B cell (primary cell): ENCODE results near the gene DEGS1. TPM values are rescaled to one million over a fixed set of nuclear protein-coding genes. Genes with fewer than 3 reads are reported as not detected.

Source experiments
- ATAC-seq: fragments of 200-7000 bp; cut with Tn5 transposase; one replicate; pipeline ENCODE4 v1.10.0; 2021; ENCODE audit warnings: low read depth, mild to moderate bottlenecking, moderate number of reproducible peaks, moderate library complexity
- CTCF ChIA-PET: fragments of 350-600 bp; sonication (Branson Sonifier 250); formaldehyde crosslinking; loops from one replicate; lab custom pipeline; 2021; ENCODE audit warnings: antibody characterized with exemption, inconsistent platforms; lab: Charles Lee
- POLR2A ChIA-PET: fragments of 350-600 bp; sonication (Branson Sonifier 250); formaldehyde crosslinking; loops from one replicate; lab custom pipeline; 2021; ENCODE audit warnings: antibody characterized with exemption; lab: Charles Lee
- DNase-seq: peaks from one replicate; pipeline ENCODE4 v3.0.0; 2013
- H2AFZ ChIP-seq: 2 replicates; pipeline ENCODE4 v1.6.1; 2012; ENCODE audit warnings: mild to moderate bottlenecking, low read depth, low read length; ENCODE audit not compliant: insufficient read depth, poor library complexity, severe bottlenecking
- H3K27ac ChIP-seq, 2 donors: 1 replicate in 1 of 2; 2 replicates in 1 of 2; pipeline ENCODE4 v1.5.1; 2012 to 2013; ENCODE audit warnings: low read length in 2 of 2, mild to moderate bottlenecking in 2 of 2, moderate library complexity in 1 of 2
- H3K27me3 ChIP-seq, 4 experiments: fragments of 200-600 bp in 1 of 4; sonication (generic) in 1 of 4; replicated peaks in 1 of 4; 1 replicate in 2 of 4; 2 replicates in 2 of 4; pipeline versions ENCODE4 v1.6.1 to v1.7.0; 2013 to 2016; ENCODE audit warnings: low read length in 3 of 4, mild to moderate bottlenecking in 2 of 4, mixed read lengths in 1 of 4, moderate library complexity in 1 of 4; ENCODE audit not compliant: insufficient read depth in 4 of 4, control insufficient read depth in 3 of 4; ENCODE audit errors: control extremely low read depth in 1 of 4
- H3K36me3 ChIP-seq, 2 experiments: replicated peaks in 1 of 2; 1 replicate in 1 of 2; 2 replicates in 1 of 2; pipeline versions ENCODE4 v1.6.1 to v1.7.1; 2013; ENCODE audit warnings: low read length in 1 of 2; ENCODE audit not compliant: insufficient read depth in 2 of 2, control insufficient read depth in 1 of 2; ENCODE audit errors: control extremely low read depth in 1 of 2, extremely low read depth in 1 of 2
- H3K4me1 ChIP-seq, 2 donors: fragments of 200-600 bp in 1 of 2; sonication (generic) in 1 of 2; 1 replicate in 1 of 2; 2 replicates in 1 of 2; pipeline versions ENCODE4 v1.5.1 to v1.6.1; 2013 to 2017; ENCODE audit warnings: low read length in 2 of 2; ENCODE audit not compliant: control insufficient read depth in 2 of 2, insufficient read depth in 2 of 2
- H3K4me2 ChIP-seq: replicated peaks from 2 replicates; pipeline ENCODE3; 2012; ENCODE audit warnings: mild to moderate bottlenecking, low read depth, low read length; ENCODE audit not compliant: poor library complexity, severe bottlenecking
- H3K4me3 ChIP-seq, 5 experiments: fragments of 200-600 bp in 1 of 5; sonication (generic) in 1 of 5; 1 replicate in 3 of 5; 2 replicates in 2 of 5; pipeline versions ENCODE4 v1.5.1 to v1.7.0; 2011 to 2016; ENCODE audit warnings: low read length in 4 of 5, mild to moderate bottlenecking in 4 of 5, low read depth in 2 of 5, control low read depth in 1 of 5, moderate library complexity in 1 of 5; ENCODE audit not compliant: insufficient read depth in 1 of 5; ENCODE audit errors: control extremely low read depth in 1 of 5, extremely low read depth in 1 of 5
- H3K79me2 ChIP-seq: fragments of 200-600 bp; sonication (generic); one replicate; pipeline ENCODE4 v1.6.0; 2016; ENCODE audit warnings: low read length; ENCODE audit not compliant: control insufficient read depth, insufficient read depth
- H3K9ac ChIP-seq: fragments of 200-600 bp; sonication (generic); 2 replicates; pipeline ENCODE4 v1.6.1; 2017; ENCODE audit warnings: mild to moderate bottlenecking, low read length, moderate library complexity
- H3K9me3 ChIP-seq, 3 donors: one replicate each; pipeline versions ENCODE4 v1.6.1 to v1.7.1; 2013; ENCODE audit warnings: low read length in 2 of 3; ENCODE audit not compliant: control insufficient read depth in 2 of 3, insufficient read depth in 1 of 3; ENCODE audit errors: control extremely low read depth in 1 of 3
- H4K20me1 ChIP-seq: 2 replicates; pipeline ENCODE4 v1.6.0; 2012; ENCODE audit warnings: mild to moderate bottlenecking, low read length; ENCODE audit not compliant: insufficient read depth, control insufficient read depth, poor library complexity, severe bottlenecking
- H3K27ac Mint-ChIP-seq: one replicate; pipeline ENCODE4 v1.8.0; 2021; ENCODE audit warnings: mixed read lengths
- H3K27me3 Mint-ChIP-seq: one replicate; pipeline ENCODE4 v1.8.0; 2021; ENCODE audit warnings: mixed read lengths
- H3K4me1 Mint-ChIP-seq: one replicate; pipeline ENCODE4 v1.8.0; 2021; ENCODE audit warnings: mixed read lengths
- H3K4me3 Mint-ChIP-seq: one replicate; pipeline ENCODE4 v1.8.0; 2021; ENCODE audit warnings: mixed read lengths
- H3K9me3 Mint-ChIP-seq: one replicate; pipeline ENCODE4 v1.8.0; 2022; ENCODE audit warnings: mixed read lengths; ENCODE audit not compliant: insufficient read depth
- CTCF ChIP-seq: fragments of 200-600 bp; IDR thresholded peaks from one replicate; pipeline ENCODE4 v1.8.0; 2022; ENCODE audit warnings: antibody characterized with exemption, mild to moderate bottlenecking
- EZH2 ChIP-seq: IDR thresholded peaks from 2 replicates; pipeline ENCODE4 v1.6.1; 2012; ENCODE audit warnings: borderline replicate concordance, low read depth, mild to moderate bottlenecking, moderate library complexity, low read length; ENCODE audit not compliant: insufficient read depth, poor library complexity, severe bottlenecking
- WGBS: methylation state at CpG from one replicate; pipeline ENCODE4 v1.1.5; 2013; ENCODE audit warnings: missing lambda C conversion rate; ENCODE audit not compliant: insufficient coverage; 5-methylcytosine and 5-hydroxymethylcytosine counted together
- intact Hi-C: fragments of 100-400 bp; cut with micrococcal nuclease; formaldehyde crosslinking; loops from one replicate; pipeline ENCODE4 v1.10.0; 2022
- polyA plus RNA-seq: library from polyadenylated mRNA; depleted of rRNA; stranded (reverse); fragments of >200 nt; gene quantifications from 2 replicates; pipeline ENCODE4 v1.2.3, GENCODE V29; 2012
- total RNA-seq, 2 donors: library from RNA; stranded (reverse); fragments of 120-200 nt in 1 of 2; gene quantifications; 1 replicate in 1 of 2; 2 replicates in 1 of 2; pipeline versions ENCODE4 v1.2.3 to v1.2.4, GENCODE V29; 2013 to 2022

DEGS1 gene
- total and polyA plus RNA-seq, 2 donors (not counting 1 experiment from before 2014, with no cell fraction given): 49.0 to 52.1 TPM

DNA sequence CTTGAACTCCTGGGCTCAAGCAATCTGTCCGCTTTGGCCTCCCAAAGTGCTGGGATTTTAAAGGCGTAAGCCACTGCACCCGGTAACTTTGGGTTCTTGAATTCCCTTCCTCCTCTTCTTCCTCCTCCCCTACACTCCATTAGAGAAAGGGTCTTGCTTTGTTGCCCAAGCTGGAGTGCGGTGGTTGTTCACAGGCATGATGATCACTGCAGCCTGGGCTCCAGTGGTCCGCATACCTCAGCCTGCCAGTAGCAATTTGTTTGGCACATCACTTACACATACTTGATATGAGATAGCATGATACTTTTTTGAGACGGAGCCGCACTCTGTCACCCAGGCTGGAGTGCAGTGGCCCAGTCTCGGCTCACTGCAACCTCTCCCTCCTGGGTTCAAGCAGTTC, 2.2 kb downstream of the DEGS1 start:
- peaks cover 1 to 8% of the 10 kb centered on the region in 2 experiments for H3K36me3 ChIP-seq
- H3K4me2 ChIP-seq: peak overlapping the region; percentile 78
- no peaks in the 10 kb centered on the region for H3K27me3 Mint-ChIP-seq
- no peaks in the 10 kb centered on the region for H3K9me3 Mint-ChIP-seq
- peak overlapping the region; percentile 93 for H3K27ac Mint-ChIP-seq
- intact Hi-C loops: no loop called here
- TF ChIP-seq EZH2 (no peak), CTCF (no peak)
- peaks cover 51% of the 10 kb centered on the region in 2 donors for H3K4me1 ChIP-seq
- no peaks in the 10 kb centered on the region for H3K27me3 ChIP-seq
- WGBS: 91% methylated on average over 6 of the region's 8 CpGs
- peak overlapping the region; percentile 93 for H3K4me3 Mint-ChIP-seq
- H3K27ac ChIP-seq: peak overlapping the region in 1 of 2 donors; percentile 90
- no peak overlapping the region for H2AFZ ChIP-seq
- peak overlapping the region in 1 of 5 experiments; percentile 82 for H3K4me3 ChIP-seq
- peaks cover 60% of the 10 kb centered on the region for H4K20me1 ChIP-seq
- peaks cover 49% of the 10 kb centered on the region for H3K4me1 Mint-ChIP-seq
- ChIA-PET POLR2A (interaction anchor here (3.4 kb wide), 1 partner anchor 60 kb away, joined by 21 read pairs; no protein-coding TSS in a partner anchor), CTCF (interaction anchor here (1.5 kb wide), 1 partner anchor 69 kb away, joined by 4 read pairs; no protein-coding TSS in a partner anchor)
- H3K9me3 ChIP-seq: peaks cover 0 to 6% (median 0%) of the 10 kb centered on the region in 3 donors
- no peak overlapping the region for H3K9ac ChIP-seq
- ATAC-seq (no peak), DNase-seq (no peak)
- peaks cover 70% of the 10 kb centered on the region for H3K79me2 ChIP-seq

DNA sequence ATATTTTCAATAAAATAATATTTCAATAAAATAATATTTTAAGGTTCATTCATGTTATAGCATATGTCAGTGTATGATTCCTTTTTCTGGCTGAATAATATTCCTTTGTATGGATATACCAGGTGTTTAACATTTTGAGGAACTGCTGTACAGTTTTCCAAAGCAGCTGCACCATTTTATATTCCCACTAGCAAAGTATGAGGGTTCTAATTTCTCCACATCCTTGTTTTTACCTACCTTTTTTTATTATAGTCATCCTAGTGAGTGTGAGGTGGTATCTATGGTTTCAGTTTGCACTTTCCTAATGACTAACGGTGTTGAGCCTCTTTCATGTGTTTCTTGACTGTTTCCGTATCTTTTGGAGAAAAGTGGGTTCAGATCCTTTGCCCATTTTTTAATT, 5.2 kb downstream of the DEGS1 start:
- ATAC-seq (no peak), DNase-seq (no peak)
- Histone ChIP-seq H3K9me3 (peaks cover 0 to 6% (median 0%) of the 10 kb centered on the region in 3 donors), H3K4me2 (no peak overlapping the region), H2AFZ (no peak overlapping the region), H3K36me3 (peaks cover 1 to 27% of the 10 kb centered on the region in 2 experiments), H3K4me3 (no peak overlapping the region), H3K4me1 (peaks cover 40 to 46% of the 10 kb centered on the region in 2 donors), H3K27ac (peak overlapping the region in 1 of 2 donors; percentile 7), H3K27me3 (no peaks in the 10 kb centered on the region), H3K79me2 (peaks cover 93% of the 10 kb centered on the region), H3K9ac (no peak overlapping the region), H4K20me1 (peaks cover 69% of the 10 kb centered on the region)
- Mint-ChIP-seq H3K4me1 (peaks cover 42% of the 10 kb centered on the region), H3K27me3 (no peaks in the 10 kb centered on the region), H3K9me3 (no peaks in the 10 kb centered on the region), H3K4me3 (no peak overlapping the region), H3K27ac (no peak overlapping the region)
- POLR2A ChIA-PET: interaction anchor here (0.7 kb wide), 1 partner anchor 46 kb away, joined by 3 read pairs; no protein-coding TSS in a partner anchor
- CTCF ChIA-PET: no interaction called here
- TF ChIP-seq CTCF: no peak
- no CpG with 5 or more reads among the region's 2 CpGs for WGBS
- intact Hi-C loops: no loop called here
